Astrocyte (in vitro differentiated cells and primary cell): ENCODE measurements around the gene IGF2BP3. TPM values are rescaled to one million over a fixed set of nuclear protein-coding genes. Genes with fewer than 3 reads are reported as not detected.

Source experiments
- DNase-seq: peaks from one replicate; pipeline ENCODE4 v3.0.0-alpha.2; 2010; ENCODE audit warnings: low read depth
- FAIRE-seq: peaks from 2 replicates; lab custom pipeline; 2011; peaks lifted over from hg19 to GRCh38; lab: Jason Lieb, UNC
- H2AFZ ChIP-seq: 2 replicates; pipeline ENCODE4 v1.6.0; 2012; ENCODE audit warnings: low read depth, low read length, inconsistent platforms
- H3K27ac ChIP-seq: 2 replicates; pipeline ENCODE4 v1.5.1; 2011; ENCODE audit warnings: low read depth, low read length, inconsistent platforms
- H3K27me3 ChIP-seq: 2 replicates; pipeline ENCODE4 v1.6.0; 2011; ENCODE audit warnings: low read length, inconsistent platforms; ENCODE audit not compliant: insufficient read depth
- H3K36me3 ChIP-seq: 2 replicates; pipeline ENCODE4 v1.5.1; 2011; ENCODE audit warnings: low read length, inconsistent platforms; ENCODE audit not compliant: insufficient read depth
- H3K4me1 ChIP-seq: 2 replicates; pipeline ENCODE4 v1.5.1; 2011; ENCODE audit warnings: low read length, inconsistent platforms; ENCODE audit not compliant: insufficient read depth
- H3K4me2 ChIP-seq: 2 replicates; pipeline ENCODE4 v1.6.0; 2012; ENCODE audit warnings: low read length, inconsistent platforms
- H3K4me3 ChIP-seq: 2 replicates; pipeline ENCODE4 v1.5.1; 2011; ENCODE audit warnings: low read depth, mild to moderate bottlenecking, low read length, inconsistent platforms; ENCODE audit not compliant: insufficient read depth
- H3K79me2 ChIP-seq: 2 replicates; pipeline ENCODE4 v1.6.0; 2012; ENCODE audit warnings: mild to moderate bottlenecking, low read length, inconsistent platforms; ENCODE audit not compliant: insufficient read depth
- H3K9ac ChIP-seq: 2 replicates; pipeline ENCODE4 v1.6.0; 2012; ENCODE audit warnings: mild to moderate bottlenecking, low read length, inconsistent platforms
- H3K9me3 ChIP-seq: 2 replicates; pipeline ENCODE4 v1.5.1; 2012; ENCODE audit warnings: low read depth, mild to moderate bottlenecking, low read length, inconsistent platforms; ENCODE audit not compliant: insufficient read depth
- H4K20me1 ChIP-seq: 2 replicates; pipeline ENCODE4 v1.6.0; 2012; ENCODE audit warnings: low read length, inconsistent platforms; ENCODE audit not compliant: insufficient read depth
- H3K27ac Mint-ChIP-seq: one replicate; pipeline ENCODE4 v1.8.0; 2021; ENCODE audit warnings: mild to moderate bottlenecking, mixed read lengths; ENCODE audit not compliant: unreplicated experiment
- H3K27me3 Mint-ChIP-seq: one replicate; pipeline ENCODE4 v1.8.0; 2021; ENCODE audit warnings: low read depth, mixed read lengths; ENCODE audit not compliant: unreplicated experiment
- H3K36me3 Mint-ChIP-seq: one replicate; pipeline ENCODE4 v1.8.0; 2021; ENCODE audit warnings: low read depth, mixed read lengths; ENCODE audit not compliant: unreplicated experiment
- H3K4me1 Mint-ChIP-seq: one replicate; pipeline ENCODE4 v1.8.0; 2021; ENCODE audit warnings: low read depth, mixed read lengths; ENCODE audit not compliant: unreplicated experiment
- H3K4me3 Mint-ChIP-seq: one replicate; pipeline ENCODE4 v1.8.0; 2021; ENCODE audit warnings: mild to moderate bottlenecking, moderate library complexity, mixed read lengths; ENCODE audit not compliant: unreplicated experiment
- H3K9me3 Mint-ChIP-seq: one replicate; pipeline ENCODE4 v1.8.0; 2021; ENCODE audit warnings: mild to moderate bottlenecking, mixed read lengths; ENCODE audit not compliant: unreplicated experiment
- EZH2 ChIP-seq: IDR thresholded peaks from 2 replicates; pipeline ENCODE4 v1.6.1; 2012; ENCODE audit warnings: mild to moderate bottlenecking, low read length, inconsistent platforms; ENCODE audit not compliant: insufficient read depth
- total RNA-seq: library from RNA; stranded (reverse); gene quantifications from 2 replicates; pipeline ENCODE4 v1.2.1, GENCODE V29; 2021
- TF ChIP-seq, protein P1 (sequence below): IDR thresholded peaks from 2 replicates; pipeline ENCODE4 v1.5.1; 2011; ENCODE audit warnings: low read depth, mild to moderate bottlenecking, inconsistent platforms, low read length, moderate library complexity; ENCODE audit not compliant: insufficient read depth

IGF2BP3 gene
- total RNA-seq, 1 donor from 2014 or later: 79.5 TPM

DNA sequence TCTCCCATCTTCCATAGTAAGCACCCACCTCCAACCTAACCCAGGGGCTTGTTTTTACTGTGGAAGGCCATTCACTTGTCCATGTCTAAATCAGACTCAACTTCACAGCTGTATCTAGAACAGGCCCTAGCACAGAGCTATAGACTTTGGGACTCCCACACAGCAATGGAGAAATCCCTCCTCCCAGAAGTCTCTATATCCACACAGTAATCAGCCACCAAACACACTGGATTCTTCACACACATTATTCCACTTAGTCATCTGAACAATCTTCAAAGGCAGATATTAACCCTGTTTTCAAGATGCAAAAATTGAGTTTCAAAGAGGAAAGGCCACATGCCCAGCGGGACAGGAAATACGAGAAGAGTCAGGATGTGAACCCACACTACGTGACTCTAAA lies 89.3 kb downstream of the IGF2BP3 start:
- H3K27me3 Mint-ChIP-seq: no peaks in the 10 kb centered on the region
- H3K36me3 Mint-ChIP-seq: peaks cover 14% of the 10 kb centered on the region
- Histone ChIP-seq H3K4me1 (peaks cover 17% of the 10 kb centered on the region), H3K4me3 (no peak overlapping the region), H3K4me2 (no peak overlapping the region), H3K79me2 (peaks cover 80% of the 10 kb centered on the region), H3K36me3 (no peaks in the 10 kb centered on the region), H4K20me1 (peaks cover 42% of the 10 kb centered on the region), H3K27ac (no peak overlapping the region), H3K9ac (no peak overlapping the region), H3K27me3 (no peaks in the 10 kb centered on the region), H3K9me3 (no peaks in the 10 kb centered on the region), H2AFZ (no peak overlapping the region)
- peaks cover 28% of the 10 kb centered on the region for H3K4me1 Mint-ChIP-seq
- peak overlapping the region; percentile 73 for H3K27ac Mint-ChIP-seq
- no peaks in the 10 kb centered on the region for H3K9me3 Mint-ChIP-seq
- TF ChIP-seq, protein P1, sequence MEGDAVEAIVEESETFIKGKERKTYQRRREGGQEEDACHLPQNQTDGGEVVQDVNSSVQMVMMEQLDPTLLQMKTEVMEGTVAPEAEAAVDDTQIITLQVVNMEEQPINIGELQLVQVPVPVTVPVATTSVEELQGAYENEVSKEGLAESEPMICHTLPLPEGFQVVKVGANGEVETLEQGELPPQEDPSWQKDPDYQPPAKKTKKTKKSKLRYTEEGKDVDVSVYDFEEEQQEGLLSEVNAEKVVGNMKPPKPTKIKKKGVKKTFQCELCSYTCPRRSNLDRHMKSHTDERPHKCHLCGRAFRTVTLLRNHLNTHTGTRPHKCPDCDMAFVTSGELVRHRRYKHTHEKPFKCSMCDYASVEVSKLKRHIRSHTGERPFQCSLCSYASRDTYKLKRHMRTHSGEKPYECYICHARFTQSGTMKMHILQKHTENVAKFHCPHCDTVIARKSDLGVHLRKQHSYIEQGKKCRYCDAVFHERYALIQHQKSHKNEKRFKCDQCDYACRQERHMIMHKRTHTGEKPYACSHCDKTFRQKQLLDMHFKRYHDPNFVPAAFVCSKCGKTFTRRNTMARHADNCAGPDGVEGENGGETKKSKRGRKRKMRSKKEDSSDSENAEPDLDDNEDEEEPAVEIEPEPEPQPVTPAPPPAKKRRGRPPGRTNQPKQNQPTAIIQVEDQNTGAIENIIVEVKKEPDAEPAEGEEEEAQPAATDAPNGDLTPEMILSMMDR: no peak
- TF ChIP-seq EZH2: no peak
- DNase-seq (no peak), FAIRE-seq (no peak)
- peak overlapping the region; percentile 43 for H3K4me3 Mint-ChIP-seq

DNA sequence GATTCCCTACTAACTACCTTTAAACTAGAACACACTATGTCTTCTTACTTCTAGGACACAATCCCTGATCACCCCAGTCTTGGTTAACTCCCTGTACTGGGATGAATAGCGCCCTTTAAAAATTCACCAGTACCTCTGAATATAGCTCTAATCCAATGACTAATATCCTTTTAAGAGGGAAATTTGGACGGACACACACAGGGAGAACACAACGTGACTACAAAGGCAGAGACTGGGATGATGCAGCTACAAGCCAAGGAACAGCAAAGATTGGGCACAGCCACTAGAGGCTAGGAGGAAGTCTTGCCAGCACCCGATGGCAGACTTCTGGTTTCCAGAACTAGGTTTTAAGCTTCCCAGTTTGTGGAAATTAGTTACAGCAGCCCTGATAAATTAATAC lies 89.7 kb downstream of the IGF2BP3 start:
- H3K36me3 Mint-ChIP-seq: peaks cover 14% of the 10 kb centered on the region
- no peak overlapping the region for H3K4me2 ChIP-seq
- no peak for FAIRE-seq

DNA sequence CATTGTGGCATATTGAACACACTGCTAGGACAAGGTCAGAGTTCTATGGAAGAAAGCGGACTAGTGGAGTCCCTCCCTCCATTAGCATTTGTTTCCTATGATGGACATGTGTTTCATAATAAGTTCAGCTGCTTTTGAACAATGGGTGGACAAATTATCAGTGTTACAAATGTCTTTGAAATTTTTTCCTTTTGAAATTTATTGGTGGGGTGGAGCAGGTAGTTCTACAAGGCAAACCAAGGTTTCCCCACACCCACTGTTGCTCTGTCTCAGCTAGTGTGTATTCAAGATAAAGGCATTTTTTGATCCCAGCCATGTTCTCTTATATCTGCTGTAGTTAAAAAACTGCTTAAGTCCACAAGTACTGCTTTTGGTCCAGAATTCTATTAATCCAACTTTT lies 91.3 kb downstream of the IGF2BP3 start:
- no peaks in the 10 kb centered on the region for H3K9me3 Mint-ChIP-seq
- peaks cover 22% of the 10 kb centered on the region for H3K4me1 ChIP-seq
- peaks cover 23% of the 10 kb centered on the region for H3K4me1 Mint-ChIP-seq
- peaks cover 12% of the 10 kb centered on the region for H3K36me3 Mint-ChIP-seq
- H3K4me3 Mint-ChIP-seq: no peak overlapping the region
- H2AFZ ChIP-seq: no peak overlapping the region
- no peak for TF ChIP-seq EZH2
- TF ChIP-seq, protein P1: no peak
- no peak overlapping the region for H3K27ac ChIP-seq
- no peak overlapping the region for H3K4me2 ChIP-seq
- FAIRE-seq (no peak), DNase-seq (no peak)
- peaks cover 43% of the 10 kb centered on the region for H4K20me1 ChIP-seq
- no peaks in the 10 kb centered on the region for H3K27me3 ChIP-seq
- no peak overlapping the region for H3K9ac ChIP-seq
- H3K36me3 ChIP-seq: no peaks in the 10 kb centered on the region
- H3K4me3 ChIP-seq: no peak overlapping the region
- no peak overlapping the region for H3K27ac Mint-ChIP-seq
- no peaks in the 10 kb centered on the region for H3K9me3 ChIP-seq
- H3K79me2 ChIP-seq: peaks cover 84% of the 10 kb centered on the region
- no peaks in the 10 kb centered on the region for H3K27me3 Mint-ChIP-seq

More for the DNA sequence above, 89.7 kb downstream of the IGF2BP3 start:
- Mint-ChIP-seq H3K4me1 (peaks cover 28% of the 10 kb centered on the region), H3K27me3 (no peaks in the 10 kb centered on the region), H3K9me3 (no peaks in the 10 kb centered on the region), H3K4me3 (no peak overlapping the region), H3K27ac (no peak overlapping the region)
- peaks cover 17% of the 10 kb centered on the region for H3K4me1 ChIP-seq
- H3K79me2 ChIP-seq: peaks cover 82% of the 10 kb centered on the region
- no peak overlapping the region for H2AFZ ChIP-seq
- H4K20me1 ChIP-seq: peaks cover 41% of the 10 kb centered on the region
- DNase-seq: no peak
- no peaks in the 10 kb centered on the region for H3K9me3 ChIP-seq
- TF ChIP-seq EZH2: no peak
- TF ChIP-seq, protein P1: no peak
- no peaks in the 10 kb centered on the region for H3K27me3 ChIP-seq
- H3K4me3 ChIP-seq: no peak overlapping the region
- H3K9ac ChIP-seq: no peak overlapping the region
- no peak overlapping the region for H3K27ac ChIP-seq
- no peaks in the 10 kb centered on the region for H3K36me3 ChIP-seq
